Fibroblast of lung (primary cell): ENCODE measurements around the gene CCDC33.

Experiments used
- EZH2 ChIP-seq: IDR thresholded peaks from 2 replicates; pipeline ENCODE4 v1.5.1; 2012; ENCODE audit warnings: low read length, control low read depth, mild to moderate bottlenecking; ENCODE audit errors: missing control alignments
- TF ChIP-seq, protein P1 (sequence below), 2 donors: IDR thresholded peaks in 1 of 2; conservative IDR thresholded peaks in 1 of 2; 1 replicate in 1 of 2; 2 replicates in 1 of 2; pipeline ENCODE4 v1.5.1; 2011 to 2012; ENCODE audit warnings: low read length in 2 of 2, control low read depth in 1 of 2, inconsistent platforms in 1 of 2, low read depth in 1 of 2, mild to moderate bottlenecking in 1 of 2

DNA sequence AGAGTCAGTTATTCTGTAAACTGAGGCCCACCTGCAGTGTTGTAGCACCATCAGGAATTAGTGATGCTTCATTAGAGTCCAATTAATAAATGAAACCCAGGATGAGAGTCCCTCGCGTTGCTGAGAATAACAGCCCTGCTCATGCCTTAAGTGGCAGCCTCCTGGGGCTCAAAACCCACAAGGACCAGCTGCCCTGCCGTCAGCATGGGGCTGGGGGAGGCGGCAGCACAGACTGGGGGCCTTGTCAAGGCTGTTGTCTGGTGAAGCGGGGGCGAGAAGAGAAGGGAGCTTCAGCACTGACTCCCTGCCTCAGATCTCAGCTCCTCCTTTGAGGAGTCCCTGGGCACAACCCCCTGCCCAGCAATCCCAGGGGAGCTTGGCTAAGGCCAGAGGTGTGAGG lies 21.0 kb downstream of the CCDC33 start:
- TF ChIP-seq, protein P1, sequence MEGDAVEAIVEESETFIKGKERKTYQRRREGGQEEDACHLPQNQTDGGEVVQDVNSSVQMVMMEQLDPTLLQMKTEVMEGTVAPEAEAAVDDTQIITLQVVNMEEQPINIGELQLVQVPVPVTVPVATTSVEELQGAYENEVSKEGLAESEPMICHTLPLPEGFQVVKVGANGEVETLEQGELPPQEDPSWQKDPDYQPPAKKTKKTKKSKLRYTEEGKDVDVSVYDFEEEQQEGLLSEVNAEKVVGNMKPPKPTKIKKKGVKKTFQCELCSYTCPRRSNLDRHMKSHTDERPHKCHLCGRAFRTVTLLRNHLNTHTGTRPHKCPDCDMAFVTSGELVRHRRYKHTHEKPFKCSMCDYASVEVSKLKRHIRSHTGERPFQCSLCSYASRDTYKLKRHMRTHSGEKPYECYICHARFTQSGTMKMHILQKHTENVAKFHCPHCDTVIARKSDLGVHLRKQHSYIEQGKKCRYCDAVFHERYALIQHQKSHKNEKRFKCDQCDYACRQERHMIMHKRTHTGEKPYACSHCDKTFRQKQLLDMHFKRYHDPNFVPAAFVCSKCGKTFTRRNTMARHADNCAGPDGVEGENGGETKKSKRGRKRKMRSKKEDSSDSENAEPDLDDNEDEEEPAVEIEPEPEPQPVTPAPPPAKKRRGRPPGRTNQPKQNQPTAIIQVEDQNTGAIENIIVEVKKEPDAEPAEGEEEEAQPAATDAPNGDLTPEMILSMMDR (conservative IDR thresholded peaks at IDR 0.05 in 1 of 2, IDR thresholded peaks at IDR 0.05 in 1 of 2; ENCODE audit: low read depth in 1 of 2, low read length in 2 of 2) = no peak
- TF ChIP-seq EZH2 = no peak
